Nephron progenitor cell (in vitro differentiated cells): ENCODE results near the gene OR7C2.

ENCODE experiments used
- DNase-seq: peaks from one replicate; pipeline ENCODE4 v3.0.0; 2021
- H3K27ac Mint-ChIP-seq: 2 replicates; pipeline ENCODE4 v1.8.0; 2021; ENCODE audit warnings: mild to moderate bottlenecking, moderate library complexity, mixed read lengths
- H3K27me3 Mint-ChIP-seq: 2 replicates; pipeline ENCODE4 v1.8.0; 2021; ENCODE audit warnings: mild to moderate bottlenecking, low read depth, mixed read lengths; ENCODE audit not compliant: poor library complexity
- H3K36me3 Mint-ChIP-seq: 2 replicates; pipeline ENCODE4 v1.8.0; 2021; ENCODE audit warnings: low read depth, mixed read lengths
- H3K4me1 Mint-ChIP-seq: 2 replicates; pipeline ENCODE4 v1.8.0; 2021; ENCODE audit warnings: mixed read lengths
- H3K4me3 Mint-ChIP-seq: 2 replicates; pipeline ENCODE4 v1.8.0; 2021; ENCODE audit warnings: mild to moderate bottlenecking, moderate library complexity, mixed read lengths
- H3K9me3 Mint-ChIP-seq: 2 replicates; pipeline ENCODE4 v1.8.0; 2021; ENCODE audit warnings: mild to moderate bottlenecking, moderate library complexity, mixed read lengths
- TF ChIP-seq, protein P1 (sequence below): fragments of 200-600 bp; sonication (generic); IDR thresholded peaks from 2 replicates; pipeline ENCODE4 v1.5.0; 2021; ENCODE audit warnings: antibody characterized with exemption

Gene OR7C2

DNA sequence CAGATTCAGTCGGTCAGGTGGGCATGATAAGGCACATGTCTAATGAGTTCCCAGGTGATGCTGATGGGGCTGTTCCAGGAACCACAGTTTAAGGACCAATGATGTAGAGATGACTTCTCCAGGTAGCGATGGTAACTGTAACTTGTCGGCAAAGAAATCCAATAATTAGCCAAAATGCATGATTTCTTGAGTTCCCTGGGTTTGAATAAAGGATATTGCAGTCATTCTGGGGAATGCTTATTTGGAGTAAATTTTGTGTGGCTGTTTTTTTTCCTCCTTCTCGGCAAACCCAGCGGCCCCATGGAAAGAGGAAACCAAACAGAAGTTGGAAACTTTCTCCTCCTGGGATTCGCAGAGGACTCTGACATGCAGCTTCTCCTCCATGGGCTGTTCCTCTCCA, at the start of gene OR7C2:
OR7C2 (plus strand) TSS at position 301 of the 400 bp plus-strand sequence; CDS start at position 301, 0 bp downstream.
- Mint-ChIP-seq H3K9me3 (peaks cover 50% of the 10 kb centered on the region), H3K36me3 (no peaks in the 10 kb centered on the region), H3K27me3 (peaks cover 11% of the 10 kb centered on the region), H3K27ac (no peak within 1 kb of the TSS), H3K4me3 (no peak within 1 kb of the TSS), H3K4me1 (no peaks in the 10 kb centered on the region)
- no peak for DNase-seq
- TF ChIP-seq, protein P1, sequence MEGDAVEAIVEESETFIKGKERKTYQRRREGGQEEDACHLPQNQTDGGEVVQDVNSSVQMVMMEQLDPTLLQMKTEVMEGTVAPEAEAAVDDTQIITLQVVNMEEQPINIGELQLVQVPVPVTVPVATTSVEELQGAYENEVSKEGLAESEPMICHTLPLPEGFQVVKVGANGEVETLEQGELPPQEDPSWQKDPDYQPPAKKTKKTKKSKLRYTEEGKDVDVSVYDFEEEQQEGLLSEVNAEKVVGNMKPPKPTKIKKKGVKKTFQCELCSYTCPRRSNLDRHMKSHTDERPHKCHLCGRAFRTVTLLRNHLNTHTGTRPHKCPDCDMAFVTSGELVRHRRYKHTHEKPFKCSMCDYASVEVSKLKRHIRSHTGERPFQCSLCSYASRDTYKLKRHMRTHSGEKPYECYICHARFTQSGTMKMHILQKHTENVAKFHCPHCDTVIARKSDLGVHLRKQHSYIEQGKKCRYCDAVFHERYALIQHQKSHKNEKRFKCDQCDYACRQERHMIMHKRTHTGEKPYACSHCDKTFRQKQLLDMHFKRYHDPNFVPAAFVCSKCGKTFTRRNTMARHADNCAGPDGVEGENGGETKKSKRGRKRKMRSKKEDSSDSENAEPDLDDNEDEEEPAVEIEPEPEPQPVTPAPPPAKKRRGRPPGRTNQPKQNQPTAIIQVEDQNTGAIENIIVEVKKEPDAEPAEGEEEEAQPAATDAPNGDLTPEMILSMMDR, result no peak

DNA sequence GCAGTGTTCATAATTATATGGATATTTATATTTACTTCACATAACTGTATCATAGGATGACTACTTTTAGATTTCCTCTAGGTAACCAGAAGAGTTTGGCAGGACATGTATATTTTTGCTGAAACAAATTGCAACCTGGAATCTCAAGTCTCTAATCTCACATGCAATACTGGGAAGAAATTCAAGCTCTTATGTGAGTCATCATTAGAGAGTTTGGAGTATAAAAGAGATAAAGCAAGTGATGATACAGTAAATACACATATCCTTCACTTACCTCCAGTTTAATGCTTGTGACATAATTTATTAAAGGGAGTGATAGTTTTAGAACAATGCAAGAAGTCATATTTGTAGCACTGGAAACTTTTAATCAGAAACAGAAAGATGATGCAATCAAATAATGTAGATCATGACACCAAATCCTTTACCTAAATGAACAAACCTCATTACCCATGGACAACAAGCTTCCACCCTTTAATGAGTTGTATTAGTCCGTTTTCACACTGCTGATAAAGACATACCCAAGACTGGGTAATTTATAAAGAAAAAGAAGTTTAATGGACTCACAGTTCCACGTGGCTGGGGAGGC, 39.5 kb upstream of the OR7C2 start:
- no peak for DNase-seq
- TF ChIP-seq, protein P1, result no peak
- no peak overlapping the region for H3K4me3 Mint-ChIP-seq
- no peak overlapping the region for H3K27ac Mint-ChIP-seq
- H3K27me3 Mint-ChIP-seq, result peaks cover 11% of the 10 kb centered on the region
- no peaks in the 10 kb centered on the region for H3K4me1 Mint-ChIP-seq
- H3K9me3 Mint-ChIP-seq, result peaks cover 15% of the 10 kb centered on the region
- no peaks in the 10 kb centered on the region for H3K36me3 Mint-ChIP-seq

DNA sequence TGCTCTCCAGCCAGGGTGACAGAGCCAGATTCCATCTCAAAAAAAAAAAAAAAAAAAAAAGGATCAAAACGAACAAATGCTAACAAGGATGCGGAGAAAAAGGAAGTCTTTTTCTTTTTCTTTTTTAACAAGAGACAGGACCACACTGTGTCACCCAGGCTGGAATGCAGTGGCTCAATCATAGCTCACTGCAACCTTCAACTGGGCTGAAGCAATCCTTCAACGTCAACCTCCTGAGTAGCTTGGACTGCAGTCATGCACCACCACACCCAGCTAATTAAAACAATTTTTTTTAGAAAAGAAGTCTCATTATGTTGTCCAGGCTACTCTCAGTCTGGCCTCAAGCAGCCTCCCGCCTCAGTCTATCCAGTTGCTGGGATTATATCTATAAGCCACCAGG, 34.6 kb upstream of the OR7C2 start:
- TF ChIP-seq, protein P1, result no peak
- H3K36me3 Mint-ChIP-seq, result no peaks in the 10 kb centered on the region
- H3K4me1 Mint-ChIP-seq, result no peaks in the 10 kb centered on the region
- no peak overlapping the region for H3K4me3 Mint-ChIP-seq
- DNase-seq, result no peak
- no peak overlapping the region for H3K27ac Mint-ChIP-seq
- peaks cover 18% of the 10 kb centered on the region for H3K9me3 Mint-ChIP-seq
- peaks cover 11% of the 10 kb centered on the region for H3K27me3 Mint-ChIP-seq

DNA sequence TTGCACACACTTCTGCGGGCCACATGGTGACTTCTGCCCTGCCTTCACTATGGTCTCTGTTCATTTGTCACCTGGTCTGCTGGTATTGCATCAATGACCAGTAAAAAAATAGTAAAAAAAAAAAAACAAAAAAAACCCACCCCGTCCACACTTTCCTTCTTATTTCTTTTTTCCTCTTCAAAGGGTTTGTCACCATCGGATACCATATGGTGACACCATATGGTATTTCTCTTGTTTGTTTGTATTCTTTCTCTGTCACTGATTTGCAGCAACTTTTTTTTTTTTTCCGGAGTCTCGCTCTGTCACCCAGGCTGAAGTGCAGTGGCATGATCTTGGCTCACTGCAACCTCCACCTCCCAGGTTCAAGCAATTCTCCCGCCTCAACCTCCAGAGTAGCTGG, 26.2 kb upstream of the OR7C2 start:
- Mint-ChIP-seq H3K4me3 (no peak overlapping the region), H3K27ac (no peak overlapping the region), H3K27me3 (peaks cover 7% of the 10 kb centered on the region), H3K4me1 (no peaks in the 10 kb centered on the region), H3K9me3 (peaks cover 41% of the 10 kb centered on the region), H3K36me3 (no peaks in the 10 kb centered on the region)
- no peak for DNase-seq
- TF ChIP-seq, protein P1, result no peak

DNA sequence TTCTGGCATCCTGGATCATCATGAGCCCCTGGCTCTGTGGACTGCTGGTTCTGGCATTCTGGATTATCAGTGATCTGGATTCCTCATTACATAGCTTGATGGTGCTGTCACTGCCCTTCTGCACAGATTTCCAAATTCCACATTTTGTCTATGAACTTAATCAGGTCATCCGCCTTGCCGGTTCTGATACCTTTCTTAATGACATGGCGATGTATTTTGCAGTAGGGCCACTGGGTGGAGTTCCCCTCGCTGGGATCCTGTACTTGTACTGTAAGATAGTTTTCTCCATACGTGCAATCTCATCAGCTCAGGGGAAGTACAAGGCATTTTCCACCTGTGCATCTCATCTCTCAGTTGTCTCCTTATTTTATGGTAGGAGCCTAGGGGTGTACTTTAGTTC, 24.4 kb upstream of the OR7C2 start:
- Mint-ChIP-seq H3K36me3 (no peaks in the 10 kb centered on the region), H3K4me3 (no peak overlapping the region), H3K4me1 (no peaks in the 10 kb centered on the region), H3K27me3 (peaks cover 10% of the 10 kb centered on the region), H3K9me3 (peaks cover 52% of the 10 kb centered on the region), H3K27ac (no peak overlapping the region)
- DNase-seq, result no peak
- TF ChIP-seq, protein P1, result no peak

DNA sequence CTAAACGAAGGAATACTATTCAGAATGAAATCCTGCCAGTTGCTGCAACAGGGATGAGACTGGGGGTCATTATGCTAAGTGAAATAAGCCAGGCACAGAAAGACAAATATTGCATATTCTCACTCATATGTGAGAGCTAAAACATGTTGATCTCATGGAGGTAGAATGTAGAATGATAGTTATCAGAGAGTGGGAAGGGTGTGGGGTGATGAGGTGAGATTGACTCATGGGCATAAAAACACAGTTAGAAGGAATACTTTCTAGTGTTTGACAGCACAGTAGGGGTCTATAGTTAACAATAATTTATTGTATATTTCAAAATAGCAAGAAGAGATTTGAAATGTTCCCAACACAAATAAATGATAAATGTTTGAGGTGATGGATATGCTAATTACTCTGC, 7.8 kb upstream of the OR7C2 start:
- peaks cover 40% of the 10 kb centered on the region for H3K9me3 Mint-ChIP-seq
- DNase-seq, result no peak

More for the DNA sequence above, 7.8 kb upstream of the OR7C2 start:
- Mint-ChIP-seq H3K27me3 (peaks cover 9% of the 10 kb centered on the region), H3K36me3 (no peaks in the 10 kb centered on the region), H3K4me3 (no peak overlapping the region), H3K27ac (no peak overlapping the region), H3K4me1 (no peaks in the 10 kb centered on the region)
- TF ChIP-seq, protein P1, result no peak
